GM21381 (cell line): ENCODE data around the gene GRB7.

Experiments
- ATAC-seq: cut with Tn5 transposase; IDR thresholded peaks from one replicate; pipeline ENCODE4 v1.9.1; 2021; ENCODE audit warnings: mild to moderate bottlenecking, moderate library complexity; ENCODE audit not compliant: unreplicated experiment

Gene GRB7

GRCh38 chr17:39767147-39767546, 29.4 kb downstream of the GRB7 start:
- ATAC-seq, result no peak

GRCh38 chr17:39769974-39770587, 32.3 kb downstream of the GRB7 start:
- ATAC-seq, result peak; percentile 50

- ATAC-seq, result no peak
Observed at GRCh38 chr17:39772415-39772814, 34.7 kb downstream of the GRB7 start.

GRCh38 chr17:39772987-39773934, 35.5 kb downstream of the GRB7 start:
- no peak for ATAC-seq

- ATAC-seq, result no peak
Observed at GRCh38 chr17:39774047-39774446, 36.3 kb downstream of the GRB7 start.

GRCh38 chr17:39775031-39775430, 37.3 kb downstream of the GRB7 start:
- ATAC-seq, result no peak

GRCh38 chr17:39776252-39776651, 38.5 kb downstream of the GRB7 start:
- ATAC-seq, result no peak

GRCh38 chr17:39777534-39778365, 40.0 kb downstream of the GRB7 start:
- peak; percentile 46 for ATAC-seq

GRCh38 chr17:39781031-39781860, 43.5 kb downstream of the GRB7 start:
- no peak for ATAC-seq

GRCh38 chr17:39781861-39782213, 44.1 kb downstream of the GRB7 start:
- no peak for ATAC-seq

GRCh38 chr17:39782481-39782880, 44.7 kb downstream of the GRB7 start:
- no peak for ATAC-seq

GRCh38 chr17:39782980-39783379, 45.2 kb downstream of the GRB7 start:
- ATAC-seq, result no peak

GRCh38 chr17:39787041-39787440, 49.3 kb downstream of the GRB7 start:
- no peak for ATAC-seq

- no peak for ATAC-seq
Observed at GRCh38 chr17:39787743-39788484, 50.2 kb downstream of the GRB7 start.

- ATAC-seq, result no peak
Observed at GRCh38 chr17:39791111-39791992, 53.6 kb downstream of the GRB7 start.

GRCh38 chr17:39792526-39793221, 54.9 kb downstream of the GRB7 start:
- no peak for ATAC-seq

GRCh38 chr17:39793301-39793872, 55.6 kb downstream of the GRB7 start:
- ATAC-seq, result no peak
